Gastrocnemius medialis (tissue), 4 donors: Measurements from ENCODE around the gene PSKH1.

Experiments
- CTCF ChIP-seq, 5 experiments: fragments of 450-650 bp in 3 of 5; fragments of 200-600 bp in 2 of 5; sonication (generic) in 2 of 5; IDR thresholded peaks in 4 of 5; conservative IDR thresholded peaks in 1 of 5; 1 replicate in 4 of 5; 2 replicates in 1 of 5; pipeline ENCODE4 v1.5.1; 2016 to 2019; ENCODE audit warnings: antibody characterized with exemption in 5 of 5, mild to moderate bottlenecking in 3 of 5, moderate library complexity in 3 of 5
- POLR2A ChIP-seq, 2 donors: fragments of 450-650 bp; IDR thresholded peaks; one replicate each; pipeline ENCODE4 v1.6.1; 2017; ENCODE audit warnings: antibody characterized with exemption in 2 of 2, mild to moderate bottlenecking in 2 of 2, moderate library complexity in 2 of 2

GRCh38 chr16:67872131-67872630, 20.9 kb upstream of the PSKH1 start:
- TF ChIP-seq CTCF (IDR thresholded peaks at IDR 0.05 in 4 of 5, conservative IDR thresholded peaks at IDR 0.05 in 1 of 5) (no peak), POLR2A (IDR thresholded peaks at IDR 0.05) (no peak)
